Keratinocyte (primary cell): ENCODE measurements around the gene ZBTB48.

Experiments used
- EZH2 ChIP-seq: IDR thresholded peaks from one replicate; pipeline ENCODE4 v1.6.1; 2012; ENCODE audit warnings: inconsistent platforms, mild to moderate bottlenecking, low read length, moderate library complexity
- TF ChIP-seq, protein P1 (sequence below), 3 experiments: IDR thresholded peaks in 1 of 3; conservative IDR thresholded peaks in 1 of 3; optimal IDR thresholded peaks in 1 of 3; 2 replicates in 2 of 3; 3 replicates in 1 of 3; pipeline versions ENCODE3 to v1.5.1; 2011; ENCODE audit warnings: low read length in 3 of 3, mild to moderate bottlenecking in 3 of 3, moderate library complexity in 2 of 3, control low read depth in 1 of 3, inconsistent platforms in 1 of 3; ENCODE audit not compliant: insufficient read depth in 2 of 3; ENCODE audit errors: extremely low read depth in 1 of 3

DNA sequence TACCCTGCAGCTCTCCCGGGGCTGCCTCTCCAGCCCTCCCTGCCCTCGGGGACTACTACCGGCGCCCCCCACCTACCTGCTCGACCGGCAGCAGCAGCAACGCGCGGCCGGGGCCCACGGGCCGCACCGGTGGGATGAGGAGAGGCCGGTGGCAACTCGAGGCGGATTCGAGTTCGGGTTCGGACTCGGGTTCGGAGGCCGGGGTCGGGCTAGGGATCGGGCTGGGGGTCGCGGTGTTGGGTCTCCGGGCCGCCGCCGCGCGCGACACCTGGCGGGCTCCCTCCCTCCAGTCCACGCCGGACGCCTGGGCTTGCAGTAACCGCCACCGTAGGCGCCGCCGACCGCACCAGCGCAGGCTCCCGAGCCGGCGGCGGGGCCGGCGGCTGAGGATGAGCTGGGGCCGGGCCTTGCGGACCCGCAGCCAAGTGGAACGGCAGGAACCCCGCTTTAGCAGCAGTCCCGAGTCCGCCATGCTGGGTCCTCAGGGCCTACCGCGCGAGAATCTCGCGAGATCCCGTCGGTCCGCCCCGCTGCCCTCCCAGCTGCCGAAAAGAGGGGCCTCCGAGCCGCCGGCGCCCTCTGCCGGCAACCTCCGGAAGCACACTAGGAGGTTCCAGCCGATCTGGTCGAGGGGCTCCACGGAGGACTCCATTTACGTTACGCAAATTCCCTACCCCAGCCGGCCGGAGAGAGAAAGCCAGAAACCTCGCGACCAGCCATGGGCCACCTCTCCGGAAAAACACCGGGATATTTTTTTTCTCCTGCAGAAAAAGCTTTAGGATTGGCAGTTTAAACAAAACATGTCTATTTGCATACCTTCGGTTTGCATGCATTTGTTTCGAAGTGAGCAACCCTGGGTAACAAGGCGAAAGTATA is 25.5 kb upstream of the ZBTB48 start, which contains the start of gene NOL9:
- TF ChIP-seq, protein P1, sequence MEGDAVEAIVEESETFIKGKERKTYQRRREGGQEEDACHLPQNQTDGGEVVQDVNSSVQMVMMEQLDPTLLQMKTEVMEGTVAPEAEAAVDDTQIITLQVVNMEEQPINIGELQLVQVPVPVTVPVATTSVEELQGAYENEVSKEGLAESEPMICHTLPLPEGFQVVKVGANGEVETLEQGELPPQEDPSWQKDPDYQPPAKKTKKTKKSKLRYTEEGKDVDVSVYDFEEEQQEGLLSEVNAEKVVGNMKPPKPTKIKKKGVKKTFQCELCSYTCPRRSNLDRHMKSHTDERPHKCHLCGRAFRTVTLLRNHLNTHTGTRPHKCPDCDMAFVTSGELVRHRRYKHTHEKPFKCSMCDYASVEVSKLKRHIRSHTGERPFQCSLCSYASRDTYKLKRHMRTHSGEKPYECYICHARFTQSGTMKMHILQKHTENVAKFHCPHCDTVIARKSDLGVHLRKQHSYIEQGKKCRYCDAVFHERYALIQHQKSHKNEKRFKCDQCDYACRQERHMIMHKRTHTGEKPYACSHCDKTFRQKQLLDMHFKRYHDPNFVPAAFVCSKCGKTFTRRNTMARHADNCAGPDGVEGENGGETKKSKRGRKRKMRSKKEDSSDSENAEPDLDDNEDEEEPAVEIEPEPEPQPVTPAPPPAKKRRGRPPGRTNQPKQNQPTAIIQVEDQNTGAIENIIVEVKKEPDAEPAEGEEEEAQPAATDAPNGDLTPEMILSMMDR (optimal IDR thresholded peaks at IDR 0.05 in 1 of 3, IDR thresholded peaks at IDR 0.05 in 1 of 3, conservative IDR thresholded peaks at IDR 0.05 in 1 of 3; ENCODE audit: extremely low read depth in 1 of 3, insufficient read depth in 2 of 3, low read length in 3 of 3) = peak; percentile 83 to 99 (median 87)
- TF ChIP-seq EZH2 = no peak
